OCI-LY3 (cell line): ENCODE results near the gene PTPRT.
A peak's percentile ranks its signal among the peaks of the same experiment; 100 is the strongest.

Source experiments
- H2AFZ ChIP-seq: fragments of 200-600, 300-600 bp; shearing (Covaris generic); 2 replicates; pipeline ENCODE4 v1.6.0; 2014; ENCODE audit warnings: antibody characterized with exemption, low read depth, low read length
- H3K27ac ChIP-seq: fragments of 200-600, 300-600 bp; sonication (generic); 2 replicates; pipeline ENCODE4 v1.5.1; 2014; ENCODE audit warnings: mild to moderate bottlenecking, low read length, moderate library complexity, mixed read lengths
- H3K27me3 ChIP-seq: fragments of 200-600, 300-600 bp; sonication (generic); 2 replicates; pipeline ENCODE4 v1.6.1; 2014; ENCODE audit warnings: low read depth, low read length, mixed read lengths
- H3K36me3 ChIP-seq: fragments of 200-600, 300-600 bp; sonication (generic); replicated peaks from 2 replicates; pipeline ENCODE3; 2014; ENCODE audit warnings: low read depth, low read length, mixed read lengths
- H3K4me1 ChIP-seq: fragments of 300-600, 200-600 bp; sonication (generic); 2 replicates; pipeline ENCODE4 v1.6.1; 2014; ENCODE audit warnings: low read length, mixed read lengths
- H3K4me2 ChIP-seq: fragments of 200-600, 300-600 bp; sonication (generic); 2 replicates; pipeline ENCODE4 v1.6.1; 2014; ENCODE audit warnings: low read length, mixed read lengths
- H3K4me3 ChIP-seq: fragments of 300-600, 200-600 bp; sonication (generic); 2 replicates; pipeline ENCODE4 v1.5.1; 2014; ENCODE audit warnings: antibody characterized with exemption, mild to moderate bottlenecking, low read length, moderate library complexity
- H3K79me2 ChIP-seq: fragments of 300-600, 200-600 bp; shearing (Covaris generic); 2 replicates; pipeline ENCODE4 v1.6.1; 2014; ENCODE audit warnings: mild to moderate bottlenecking, low read length, mixed read lengths
- H3K9ac ChIP-seq: fragments of 300-600, 200-600 bp; shearing (Covaris generic); 2 replicates; pipeline ENCODE4 v1.6.0; 2014; ENCODE audit warnings: mild to moderate bottlenecking, low read length, moderate library complexity
- H3K9me3 ChIP-seq: fragments of 200-600, 300-600 bp; shearing (Covaris generic); 2 replicates; pipeline ENCODE4 v1.6.1; 2014; ENCODE audit warnings: low read length, mixed read lengths; ENCODE audit not compliant: insufficient read depth
- H4K20me1 ChIP-seq: fragments of 200-600, 300-600 bp; sonication (generic); 2 replicates; pipeline ENCODE4 v1.6.1; 2016; ENCODE audit warnings: low read length, mixed read lengths; ENCODE audit not compliant: insufficient read depth
- CTCF ChIP-seq: fragments of 200-600, 300-600 bp; sonication (generic); IDR thresholded peaks from 2 replicates; pipeline ENCODE4 v1.5.1; 2014; ENCODE audit warnings: antibody characterized with exemption, low read length, low read depth
- EZH2phosphoT487 ChIP-seq: fragments of 200-600 bp; shearing (Covaris generic); IDR thresholded peaks from 2 replicates; pipeline ENCODE4 v1.6.1; 2018; ENCODE audit warnings: antibody characterized with exemption, mixed run types, low read depth

Gene PTPRT

GRCh38 chr20:42046371-42047085 is 1143.2 kb downstream of the PTPRT start:
- H3K4me2 ChIP-seq: no peak overlapping the region
- no peak overlapping the region for H2AFZ ChIP-seq
- peaks cover 20% of the 10 kb centered on the region; the same call in 1 of the 2 replicates for H3K27me3 ChIP-seq
- no peaks in the 10 kb centered on the region for H3K79me2 ChIP-seq
- H3K27ac ChIP-seq: no peak overlapping the region
- H3K36me3 ChIP-seq: no peaks in the 10 kb centered on the region
- H3K4me1 ChIP-seq: no peaks in the 10 kb centered on the region
- H4K20me1 ChIP-seq: no peaks in the 10 kb centered on the region
- H3K4me3 ChIP-seq: no peak overlapping the region
- TF ChIP-seq CTCF: no peak
- no peak for TF ChIP-seq EZH2phosphoT487
- no peak overlapping the region for H3K9ac ChIP-seq
- H3K9me3 ChIP-seq: no peaks in the 10 kb centered on the region

- Histone ChIP-seq H3K4me3 (no peak overlapping the region), H3K27ac (no peak overlapping the region), H4K20me1 (no peaks in the 10 kb centered on the region), H2AFZ (no peak overlapping the region), H3K4me1 (no peaks in the 10 kb centered on the region), H3K27me3 (peaks cover 20% of the 10 kb centered on the region; the same call in 1 of the 2 replicates), H3K4me2 (no peak overlapping the region), H3K9me3 (no peaks in the 10 kb centered on the region), H3K9ac (no peak overlapping the region), H3K79me2 (no peaks in the 10 kb centered on the region), H3K36me3 (no peaks in the 10 kb centered on the region)
- TF ChIP-seq EZH2phosphoT487: no peak
- no peak for TF ChIP-seq CTCF
These were observed 1145.8 kb downstream of the PTPRT start for GRCh38 chr20:42043921-42044320.

GRCh38 chr20:42041000-42041565 is 1148.6 kb downstream of the PTPRT start:
- Histone ChIP-seq H3K9me3 (no peaks in the 10 kb centered on the region), H3K79me2 (no peaks in the 10 kb centered on the region), H3K36me3 (no peaks in the 10 kb centered on the region), H3K27me3 (peaks cover 46% of the 10 kb centered on the region), H3K27ac (no peak overlapping the region), H4K20me1 (no peaks in the 10 kb centered on the region), H2AFZ (no peak overlapping the region), H3K4me2 (no peak overlapping the region), H3K4me1 (no peaks in the 10 kb centered on the region), H3K9ac (no peak overlapping the region), H3K4me3 (no peak overlapping the region)
- TF ChIP-seq CTCF (peak; percentile 28), EZH2phosphoT487 (no peak)

GRCh38 chr20:42027746-42028268 is 1161.9 kb downstream of the PTPRT start:
- no peak overlapping the region for H3K27ac ChIP-seq
- H3K36me3 ChIP-seq: no peaks in the 10 kb centered on the region
- H3K4me3 ChIP-seq: no peak overlapping the region
- H3K4me1 ChIP-seq: no peaks in the 10 kb centered on the region
- H3K9ac ChIP-seq: no peak overlapping the region
- no peaks in the 10 kb centered on the region for H3K9me3 ChIP-seq
- TF ChIP-seq CTCF (peak; percentile 44), EZH2phosphoT487 (no peak)
- no peak overlapping the region for H3K4me2 ChIP-seq
- peaks cover 32% of the 10 kb centered on the region for H3K27me3 ChIP-seq
- no peak overlapping the region for H2AFZ ChIP-seq
- no peaks in the 10 kb centered on the region for H3K79me2 ChIP-seq
- H4K20me1 ChIP-seq: peaks cover 1% of the 10 kb centered on the region; the same call in 1 of the 2 replicates
